Body of pancreas (tissue), 4 donors: ENCODE results near the gene LEAP2. TPM values are rescaled to one million over a fixed set of nuclear protein-coding genes. Genes with fewer than 3 reads are reported as not detected.

Experiments
- ATAC-seq: fragments of 150-250 bp; one replicate; pipeline ENCODE4 v1.9.1; 2016
- DNase-seq, 4 donors: peaks; one replicate each; pipeline ENCODE4 v3.0.0-alpha.2; 2019
- H3K27ac ChIP-seq, 4 donors: fragments of 200-600 bp; sonication (generic); 1 replicate in 3 of 4; 2 replicates in 1 of 4; pipeline versions ENCODE4 v1.5.1 to v1.6.1; 2016 to 2019; ENCODE audit warnings: mild to moderate bottlenecking in 1 of 4, mixed read lengths in 1 of 4, moderate library complexity in 1 of 4
- H3K27me3 ChIP-seq, 2 donors: fragments of 200-600 bp; sonication (generic); one replicate each; pipeline ENCODE4 v1.6.0; 2016; ENCODE audit warnings: mild to moderate bottlenecking in 1 of 2
- H3K36me3 ChIP-seq, 2 donors: fragments of 200-600 bp; sonication (generic); replicated peaks in 1 of 2; 2 replicates each; pipeline ENCODE4 v1.5.1; 2016; ENCODE audit warnings: low read depth in 2 of 2; ENCODE audit not compliant: insufficient read depth in 1 of 2
- H3K4me1 ChIP-seq: fragments of 200-600 bp; sonication (generic); one replicate; pipeline ENCODE4 v1.6.0; 2016
- H3K4me3 ChIP-seq, 2 donors: fragments of 200-600 bp; sonication (generic); 1 replicate in 1 of 2; 2 replicates in 1 of 2; pipeline ENCODE4 v1.5.1; 2016 to 2019
- H3K9me3 ChIP-seq, 3 donors: fragments of 200-600 bp; sonication (generic); 1 replicate in 2 of 3; 2 replicates in 1 of 3; pipeline ENCODE4 v1.5.1; 2016
- POLR2A ChIP-seq, 3 donors: fragments of 450-650 bp; IDR thresholded peaks; one replicate each; pipeline ENCODE4 v1.6.1; 2016; ENCODE audit warnings: antibody characterized with exemption in 3 of 3, mild to moderate bottlenecking in 2 of 3
- WGBS, 2 donors: methylation state at CpG; one replicate each; pipeline ENCODE4 v1.1.5; 2017; 5-methylcytosine and 5-hydroxymethylcytosine counted together
- intact Hi-C: fragments of 100-400 bp; cut with DNase I; formaldehyde crosslinking; loops from one replicate; pipeline ENCODE4 v1.15.1; 2023
- small RNA-seq: library from RNA; depleted of rRNA; stranded (forward); fragments of <200 nt; gene quantifications from one replicate; pipeline ENCODE3, GENCODE V24; 2016
- total RNA-seq, 2 donors: library from RNA; depleted of rRNA; stranded (reverse); fragments of >200 nt; gene quantifications; one replicate each; pipeline ENCODE4 v1.1.0, GENCODE V29; 2016
- TF ChIP-seq, protein P1 (sequence below), 7 experiments: fragments of 450-650 bp in 4 of 7; fragments of 200-600 bp in 3 of 7; sonication (generic) in 3 of 7; IDR thresholded peaks; one replicate each; pipeline ENCODE4 v1.5.1; 2016 to 2019; ENCODE audit warnings: antibody characterized with exemption in 7 of 7

The LEAP2 gene
- total RNA-seq, 2 donors from 2014 or later = 3.4 to 9.6 TPM

- no peak for ATAC-seq
These were observed 42.2 kb downstream of the LEAP2 start for GRCh38 chr5:132915681-132916080.

GRCh38 chr5:132916086-132916485 lies 42.6 kb downstream of the LEAP2 start:
- WGBS, 2 donors = 94 to 98% methylated on average over 3 of the region's 3 CpGs

More at GRCh38 chr5:132915681-132916080, 42.2 kb downstream of the LEAP2 start:
- no peak for DNase-seq
- 91 to 96% methylated on average over 5 of the region's 5 CpGs for WGBS, 2 donors
- H3K36me3 ChIP-seq = peaks cover 0 to 10% of the 10 kb centered on the region in 2 donors
- H3K9me3 ChIP-seq = no peaks in the 10 kb centered on the region
- no peak overlapping the region for H3K4me3 ChIP-seq
- H3K27me3 ChIP-seq = no peaks in the 10 kb centered on the region
- H3K4me1 ChIP-seq = no peaks in the 10 kb centered on the region
- TF ChIP-seq, protein P1, sequence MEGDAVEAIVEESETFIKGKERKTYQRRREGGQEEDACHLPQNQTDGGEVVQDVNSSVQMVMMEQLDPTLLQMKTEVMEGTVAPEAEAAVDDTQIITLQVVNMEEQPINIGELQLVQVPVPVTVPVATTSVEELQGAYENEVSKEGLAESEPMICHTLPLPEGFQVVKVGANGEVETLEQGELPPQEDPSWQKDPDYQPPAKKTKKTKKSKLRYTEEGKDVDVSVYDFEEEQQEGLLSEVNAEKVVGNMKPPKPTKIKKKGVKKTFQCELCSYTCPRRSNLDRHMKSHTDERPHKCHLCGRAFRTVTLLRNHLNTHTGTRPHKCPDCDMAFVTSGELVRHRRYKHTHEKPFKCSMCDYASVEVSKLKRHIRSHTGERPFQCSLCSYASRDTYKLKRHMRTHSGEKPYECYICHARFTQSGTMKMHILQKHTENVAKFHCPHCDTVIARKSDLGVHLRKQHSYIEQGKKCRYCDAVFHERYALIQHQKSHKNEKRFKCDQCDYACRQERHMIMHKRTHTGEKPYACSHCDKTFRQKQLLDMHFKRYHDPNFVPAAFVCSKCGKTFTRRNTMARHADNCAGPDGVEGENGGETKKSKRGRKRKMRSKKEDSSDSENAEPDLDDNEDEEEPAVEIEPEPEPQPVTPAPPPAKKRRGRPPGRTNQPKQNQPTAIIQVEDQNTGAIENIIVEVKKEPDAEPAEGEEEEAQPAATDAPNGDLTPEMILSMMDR (IDR thresholded peaks at IDR 0.05) = no peak
- no peak for TF ChIP-seq POLR2A (IDR thresholded peaks at IDR 0.05)
- intact Hi-C loops = no loop called here
- no peak overlapping the region for H3K27ac ChIP-seq

More at GRCh38 chr5:132916086-132916485, 42.6 kb downstream of the LEAP2 start:
- H3K36me3 ChIP-seq = peaks cover 0 to 10% of the 10 kb centered on the region in 2 donors
- intact Hi-C loops = no loop called here
- no peak overlapping the region for H3K4me3 ChIP-seq
- peak overlapping the region in 1 of 4 donors; percentile 11 for H3K27ac ChIP-seq
- H3K27me3 ChIP-seq = no peaks in the 10 kb centered on the region
- no peaks in the 10 kb centered on the region for H3K4me1 ChIP-seq
- ATAC-seq (no peak), DNase-seq (no peak)
- H3K9me3 ChIP-seq = no peaks in the 10 kb centered on the region
- TF ChIP-seq, protein P1 (IDR thresholded peaks at IDR 0.05) = no peak
- no peak for TF ChIP-seq POLR2A (IDR thresholded peaks at IDR 0.05)

Small RNAs within 50 kb of the gene (small RNA-seq; reads per million reads assigned to genes)
- gene RNA5SP192 = not detected

Other genes with a start within 250 kb of the LEAP2 start
- gene IL13, start 215.5 kb upstream of the LEAP2 start, total RNA-seq = not detected
- gene IL4, start 199.7 kb upstream of the LEAP2 start, total RNA-seq = not detected
- 1 to 10 TPM; 5.9 to 8.8 TPM for gene KIF3A, start 136.1 kb upstream of the LEAP2 start, total RNA-seq
- gene CCNI2, start 126.2 kb upstream of the LEAP2 start, total RNA-seq = 1 to 10 TPM in 1 of 2 donors, under 1 TPM in 1; 0.99 to 1.6 TPM
- gene SEPTIN8, start 96.4 kb upstream of the LEAP2 start, total RNA-seq = 10 to 100 TPM; 27.5 to 27.7 TPM
- gene SOWAHA, start 60.4 kb upstream of the LEAP2 start, total RNA-seq = 1 to 10 TPM; 7.3 to 9.6 TPM
- 10 to 100 TPM; 19.5 to 27.4 TPM for gene SHROOM1, start 43.0 kb upstream of the LEAP2 start, total RNA-seq
- under 1 TPM; 0.26 to 0.33 TPM for gene GDF9, start 7.2 kb upstream of the LEAP2 start, total RNA-seq
- gene UQCRQ, start 7.0 kb upstream of the LEAP2 start, total RNA-seq = 10 to 100 TPM; 55.3 to 84.4 TPM
- gene AFF4, start 90.0 kb downstream of the LEAP2 start, total RNA-seq = 10 to 100 TPM; 31.4 to 32.3 TPM
- gene ZCCHC10, start 152.9 kb downstream of the LEAP2 start, total RNA-seq = 10 to 100 TPM in 1 of 2 donors, 1 to 10 TPM in 1; 4.9 to 21.4 TPM
- gene HSPA4, start 178.3 kb downstream of the LEAP2 start, total RNA-seq = 10 to 100 TPM; 21.8 to 26.2 TPM